H9 (cell line): ENCODE results near the gene TPCN2. TPM values are rescaled to one million over a fixed set of nuclear protein-coding genes. Genes with fewer than 3 reads are reported as not detected.

Experiments used
- DNase-seq: peaks from one replicate; pipeline ENCODE4 v3.0.0-alpha.2; 2017
- H2AFZ ChIP-seq: one replicate; pipeline ENCODE4 v1.6.1; 2013; ENCODE audit warnings: mild to moderate bottlenecking, low read length, control low read depth, moderate library complexity
- H2AK5ac ChIP-seq: 2 replicates; pipeline ENCODE4 v1.6.1; 2013; ENCODE audit warnings: low read length, control low read depth, mixed read lengths; ENCODE audit not compliant: insufficient read length
- H2BK120ac ChIP-seq: one replicate; pipeline ENCODE4 v1.6.1; 2013; ENCODE audit warnings: low read depth, mild to moderate bottlenecking, low read length, control low read depth, inconsistent platforms; ENCODE audit not compliant: poor library complexity, severe bottlenecking
- H2BK12ac ChIP-seq: 2 replicates; pipeline ENCODE4 v1.6.1; 2013; ENCODE audit warnings: low read length, control low read depth, mixed read lengths, low read depth; ENCODE audit not compliant: insufficient read length
- H2BK15ac ChIP-seq: 2 replicates; pipeline ENCODE4 v1.6.1; 2013; ENCODE audit warnings: low read depth, low read length, control low read depth
- H2BK20ac ChIP-seq: one replicate; pipeline ENCODE4 v1.6.1; 2013; ENCODE audit warnings: low read depth, mild to moderate bottlenecking, low read length, control low read depth, inconsistent platforms; ENCODE audit not compliant: poor library complexity, severe bottlenecking
- H2BK5ac ChIP-seq: 2 replicates; pipeline ENCODE4 v1.6.1; 2013; ENCODE audit warnings: low read length, control low read depth, mixed read lengths; ENCODE audit not compliant: insufficient read length
- H3K14ac ChIP-seq: 2 replicates; pipeline ENCODE4 v1.6.1; 2013; ENCODE audit warnings: low read length, control low read depth; ENCODE audit not compliant: insufficient read depth
- H3K18ac ChIP-seq: 2 replicates; pipeline ENCODE4 v1.6.1; 2013; ENCODE audit warnings: low read depth, mild to moderate bottlenecking, mixed read lengths, low read length, control low read depth; ENCODE audit not compliant: insufficient read length
- H3K23ac ChIP-seq: 2 replicates; pipeline ENCODE4 v1.6.1; 2013; ENCODE audit warnings: low read length, control low read depth, mixed read lengths, low read depth; ENCODE audit not compliant: insufficient read length
- H3K23me2 ChIP-seq: 2 replicates; pipeline ENCODE4 v1.6.1; 2013; ENCODE audit warnings: low read depth, mild to moderate bottlenecking, mixed read lengths, low read length, control low read depth; ENCODE audit not compliant: insufficient read length, poor library complexity, severe bottlenecking
- H3K27ac ChIP-seq: 2 replicates; pipeline ENCODE4 v1.5.1; 2013; ENCODE audit warnings: low read length, control low read depth, mixed read lengths, low read depth; ENCODE audit not compliant: insufficient read length
- H3K27me3 ChIP-seq: 2 replicates; pipeline ENCODE4 v1.6.1; 2013; ENCODE audit warnings: low read length, control low read depth, inconsistent platforms; ENCODE audit not compliant: insufficient read depth
- H3K4ac ChIP-seq: 2 replicates; pipeline ENCODE4 v1.6.1; 2013; ENCODE audit warnings: low read depth, mild to moderate bottlenecking, control low read depth, inconsistent platforms, low read length, moderate library complexity
- H3K4me1 ChIP-seq: 2 replicates; pipeline ENCODE4 v1.6.1; 2013; ENCODE audit warnings: low read length, control low read depth, inconsistent platforms; ENCODE audit not compliant: insufficient read depth
- H3K4me2 ChIP-seq: 2 replicates; pipeline ENCODE4 v1.6.1; 2013; ENCODE audit warnings: low read length, control low read depth, mixed read lengths; ENCODE audit not compliant: insufficient read length, insufficient read depth
- H3K56ac ChIP-seq: 2 replicates; pipeline ENCODE4 v1.6.1; 2013; ENCODE audit warnings: low read depth, mild to moderate bottlenecking, mixed read lengths, low read length, control low read depth; ENCODE audit not compliant: insufficient read length
- H3K79me1 ChIP-seq: 2 replicates; pipeline ENCODE4 v1.6.1; 2013; ENCODE audit warnings: low read depth, mild to moderate bottlenecking, moderate library complexity, low read length, control low read depth, inconsistent platforms; ENCODE audit not compliant: insufficient read depth, poor library complexity, severe bottlenecking
- H3K79me2 ChIP-seq: 2 replicates; pipeline ENCODE4 v1.6.1; 2013; ENCODE audit warnings: low read length, control low read depth, inconsistent platforms; ENCODE audit not compliant: insufficient read depth
- H3K9ac ChIP-seq: 2 replicates; pipeline ENCODE4 v1.6.1; 2013; ENCODE audit warnings: low read length, control low read depth, mixed read lengths; ENCODE audit not compliant: insufficient read length; ENCODE audit errors: extremely low read depth
- H3K9me3 ChIP-seq: one replicate; pipeline ENCODE4 v1.6.1; 2013; ENCODE audit warnings: low read depth, low read length, inconsistent platforms; ENCODE audit not compliant: control insufficient read depth
- H3T11ph ChIP-seq: one replicate; pipeline ENCODE4 v1.6.1; 2013; ENCODE audit warnings: mild to moderate bottlenecking, low read length, control low read depth, inconsistent platforms
- H4K20me1 ChIP-seq: one replicate; pipeline ENCODE4 v1.6.1; 2013; ENCODE audit not compliant: control insufficient read depth, insufficient read length, insufficient read depth
- H4K5ac ChIP-seq: 2 replicates; pipeline ENCODE4 v1.6.1; 2013; ENCODE audit warnings: low read depth, mild to moderate bottlenecking, mixed read lengths, low read length, control low read depth; ENCODE audit not compliant: insufficient read length
- H4K8ac ChIP-seq: replicated peaks from 2 replicates; pipeline ENCODE4 v1.6.1; 2013; ENCODE audit warnings: low read length, control low read depth, mixed read lengths, low read depth; ENCODE audit not compliant: insufficient read length
- H4K91ac ChIP-seq: 2 replicates; pipeline ENCODE4 v1.6.1; 2013; ENCODE audit warnings: low read depth, mild to moderate bottlenecking, moderate library complexity, mixed read lengths, low read length, control low read depth; ENCODE audit not compliant: insufficient read length
- H3K27ac Mint-ChIP-seq, 3 experiments: 2 replicates in 2 of 3; 3 replicates in 1 of 3; pipeline ENCODE4 v1.8.0; 2020 to 2021; ENCODE audit warnings: mixed read lengths in 3 of 3, mild to moderate bottlenecking in 1 of 3, moderate library complexity in 1 of 3
- H3K27me3 Mint-ChIP-seq: 2 replicates; pipeline ENCODE4 v1.8.0; 2021; ENCODE audit warnings: low read depth, mild to moderate bottlenecking, moderate library complexity, mixed read lengths
- H3K36me3 Mint-ChIP-seq, 3 experiments: 2 replicates in 2 of 3; 3 replicates in 1 of 3; pipeline ENCODE4 v1.8.0; 2020 to 2021; ENCODE audit warnings: low read depth in 3 of 3, mixed read lengths in 3 of 3; ENCODE audit not compliant: insufficient read depth in 1 of 3
- H3K4me1 Mint-ChIP-seq, 2 experiments: 2 replicates each; pipeline ENCODE4 v1.8.0; 2020; ENCODE audit warnings: mixed read lengths in 2 of 2
- H3K4me3 Mint-ChIP-seq, 2 experiments: 2 replicates in 1 of 2; 3 replicates in 1 of 2; pipeline ENCODE4 v1.8.0; 2020 to 2021; ENCODE audit warnings: mild to moderate bottlenecking in 2 of 2, mixed read lengths in 2 of 2, moderate library complexity in 1 of 2
- H3K9me3 Mint-ChIP-seq, 2 experiments: 2 replicates in 1 of 2; 3 replicates in 1 of 2; pipeline ENCODE4 v1.8.0; 2020; ENCODE audit warnings: mild to moderate bottlenecking in 2 of 2, mixed read lengths in 2 of 2, moderate library complexity in 1 of 2
- CTCF ChIP-seq: fragments of 200-600 bp; sonication (generic); conservative IDR thresholded peaks from 3 replicates; pipeline ENCODE4 v1.8.0; 2021; ENCODE audit warnings: antibody characterized with exemption, mild to moderate bottlenecking
- WGBS: extraction: QIAGEN DNeasy Blood & Tissue Kit; methylation state at CpG from one replicate; pipeline ENCODE4 v1.1.7; 2013; ENCODE audit warnings: missing lambda C conversion rate, low lambda C conversion rate, mixed read lengths; ENCODE audit not compliant: insufficient read length; ENCODE audit errors: extremely low coverage; 5-methylcytosine and 5-hydroxymethylcytosine counted together
- total RNA-seq: library from RNA; stranded (reverse); gene quantifications from 2 replicates; pipeline ENCODE4 v1.2.1, GENCODE V29; 2021

Gene TPCN2
- total RNA-seq, 1 experiment from 2014 or later, result 16.8 TPM

- DNase-seq, result no peak
- Histone ChIP-seq H2BK5ac (no peak overlapping the region), H2BK15ac (no peak overlapping the region), H3T11ph (no peak overlapping the region), H3K4me1 (no peaks in the 10 kb centered on the region; the same call in 1 of the 2 replicates), H4K5ac (no peak overlapping the region), H3K4ac (no peak overlapping the region), H3K79me1 (no peaks in the 10 kb centered on the region), H3K18ac (no peak overlapping the region), H3K23ac (no peak overlapping the region), H4K91ac (no peak overlapping the region), H2AK5ac (no peak overlapping the region), H3K27me3 (no peaks in the 10 kb centered on the region), H2BK12ac (no peak overlapping the region), H3K79me2 (no peaks in the 10 kb centered on the region), H2BK20ac (no peak overlapping the region), H4K20me1 (no peaks in the 10 kb centered on the region), H4K8ac (no peak overlapping the region), H3K4me2 (no peak overlapping the region), H3K23me2 (no peaks in the 10 kb centered on the region), H3K56ac (no peak overlapping the region), H3K9ac (no peak overlapping the region), H3K9me3 (no peaks in the 10 kb centered on the region), H2AFZ (no peak overlapping the region), H3K27ac (no peak overlapping the region), H2BK120ac (no peak overlapping the region), H3K14ac (no peak overlapping the region)
- WGBS, result no CpG with 5 or more reads among the region's 3 CpGs
- H3K9me3 Mint-ChIP-seq, result peaks cover 27 to 30% of the 10 kb centered on the region in 2 experiments
- H3K27me3 Mint-ChIP-seq, result peaks cover 11% of the 10 kb centered on the region
- no peak for TF ChIP-seq CTCF
- H3K36me3 Mint-ChIP-seq, result peaks cover 3 to 34% (median 13%) of the 10 kb centered on the region in 3 experiments; a peak in 6 of 7 replicates
- H3K4me3 Mint-ChIP-seq, result no peak overlapping the region
- no peak overlapping the region for H3K27ac Mint-ChIP-seq
- H3K4me1 Mint-ChIP-seq, result peaks cover 26 to 29% of the 10 kb centered on the region in 2 experiments
Measured at GRCh38 chr11:69150175-69150574, 101.4 kb downstream of the TPCN2 start.
